ENCODE results near the gene NME7.

Gene NME7

DNA sequence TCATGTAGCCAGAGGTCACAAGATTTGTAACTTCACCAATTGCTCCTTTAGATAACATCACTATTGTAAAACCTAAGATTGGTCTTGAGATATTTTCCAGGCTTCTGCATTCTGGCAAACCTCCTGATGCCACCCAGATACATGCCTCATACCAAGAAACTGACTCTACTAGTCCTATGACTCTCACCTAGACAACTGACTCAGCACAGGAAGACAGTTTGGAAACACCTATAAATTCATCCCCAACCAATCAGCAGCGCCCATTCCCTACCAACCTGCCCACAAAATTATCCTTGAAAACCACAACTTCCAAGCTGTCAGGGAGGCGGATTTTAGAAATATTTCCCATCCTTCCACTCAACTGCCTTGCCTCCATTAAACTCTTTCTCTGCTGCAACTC lies 2.6 kb downstream of the NME7 start:
- H3K27ac ChIP-seq, result no peak overlapping the region
- ChIA-PET CTCF (interaction anchor here (0.6 kb wide), 1 partner anchor 926 kb away, joined by 3 read pairs; no protein-coding TSS in a partner anchor), POLR2A (ENCODE audit: low non-redundant PET) (no interaction called here)
- TF ChIP-seq, protein P1, sequence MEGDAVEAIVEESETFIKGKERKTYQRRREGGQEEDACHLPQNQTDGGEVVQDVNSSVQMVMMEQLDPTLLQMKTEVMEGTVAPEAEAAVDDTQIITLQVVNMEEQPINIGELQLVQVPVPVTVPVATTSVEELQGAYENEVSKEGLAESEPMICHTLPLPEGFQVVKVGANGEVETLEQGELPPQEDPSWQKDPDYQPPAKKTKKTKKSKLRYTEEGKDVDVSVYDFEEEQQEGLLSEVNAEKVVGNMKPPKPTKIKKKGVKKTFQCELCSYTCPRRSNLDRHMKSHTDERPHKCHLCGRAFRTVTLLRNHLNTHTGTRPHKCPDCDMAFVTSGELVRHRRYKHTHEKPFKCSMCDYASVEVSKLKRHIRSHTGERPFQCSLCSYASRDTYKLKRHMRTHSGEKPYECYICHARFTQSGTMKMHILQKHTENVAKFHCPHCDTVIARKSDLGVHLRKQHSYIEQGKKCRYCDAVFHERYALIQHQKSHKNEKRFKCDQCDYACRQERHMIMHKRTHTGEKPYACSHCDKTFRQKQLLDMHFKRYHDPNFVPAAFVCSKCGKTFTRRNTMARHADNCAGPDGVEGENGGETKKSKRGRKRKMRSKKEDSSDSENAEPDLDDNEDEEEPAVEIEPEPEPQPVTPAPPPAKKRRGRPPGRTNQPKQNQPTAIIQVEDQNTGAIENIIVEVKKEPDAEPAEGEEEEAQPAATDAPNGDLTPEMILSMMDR (conservative IDR thresholded peaks at IDR 0.05; ENCODE audit: low read depth), result no peak
- peak; percentile 81 for DNase-seq (ENCODE audit: low spot score)

DNA sequence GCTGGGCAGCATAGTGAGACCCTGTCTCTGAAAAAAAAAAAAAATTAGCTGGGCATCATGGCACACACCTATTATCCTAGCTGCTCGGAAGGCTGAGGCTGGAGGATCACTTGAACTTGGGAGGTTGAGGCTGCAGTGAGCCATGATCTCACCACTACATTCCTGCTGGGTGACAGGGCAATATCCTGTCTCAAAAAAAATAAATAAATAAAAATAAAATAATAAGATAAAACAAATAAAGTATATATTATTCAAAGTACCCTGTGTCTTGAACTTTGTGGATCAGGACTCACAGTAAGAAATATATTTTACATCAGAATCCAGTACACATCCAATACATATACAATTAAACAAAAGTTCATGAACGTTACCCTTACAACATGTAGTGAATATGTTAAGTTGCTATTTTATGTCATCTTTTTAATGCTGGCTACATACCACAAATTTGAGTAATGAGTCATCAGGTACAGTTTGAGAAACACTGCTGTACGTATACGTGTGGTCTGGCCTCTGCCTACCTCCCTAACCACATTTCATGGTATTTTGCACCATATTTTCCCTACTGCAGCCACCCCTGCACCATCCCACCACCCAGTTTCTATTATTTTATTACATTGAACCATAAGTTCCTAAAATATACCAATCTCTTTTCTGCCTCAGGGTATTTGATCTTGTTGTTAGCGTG lies 4.4 kb downstream of the NME7 start:
- ChIA-PET CTCF (no interaction called here), POLR2A (ENCODE audit: low non-redundant PET) (no interaction called here)
- peak; percentile 67 for DNase-seq (ENCODE audit: low spot score)
- H3K27ac ChIP-seq, result peak overlapping the region; percentile 72
- TF ChIP-seq, protein P1 (conservative IDR thresholded peaks at IDR 0.05; ENCODE audit: low read depth), result no peak

DNA sequence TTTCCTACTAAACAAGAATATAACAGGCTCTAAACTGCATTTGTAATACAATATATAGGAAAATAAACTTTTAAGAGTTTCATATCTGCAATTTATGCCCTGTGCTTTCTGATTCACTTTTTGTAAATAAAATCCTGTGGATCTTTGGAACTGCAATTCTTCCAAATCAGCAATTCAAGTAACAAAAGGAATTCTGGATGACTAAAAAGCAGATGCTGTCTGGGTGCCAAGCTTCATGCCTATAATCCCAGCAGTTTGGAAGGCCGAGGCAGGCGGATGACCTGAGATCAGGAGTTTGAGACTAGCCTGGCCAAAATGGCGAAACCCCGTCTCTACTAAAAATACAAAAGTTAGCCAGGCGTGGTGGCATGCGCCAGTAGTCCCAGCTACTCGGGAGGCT lies 6.3 kb downstream of the NME7 start:
- CTCF ChIA-PET, result no interaction called here

DNA sequence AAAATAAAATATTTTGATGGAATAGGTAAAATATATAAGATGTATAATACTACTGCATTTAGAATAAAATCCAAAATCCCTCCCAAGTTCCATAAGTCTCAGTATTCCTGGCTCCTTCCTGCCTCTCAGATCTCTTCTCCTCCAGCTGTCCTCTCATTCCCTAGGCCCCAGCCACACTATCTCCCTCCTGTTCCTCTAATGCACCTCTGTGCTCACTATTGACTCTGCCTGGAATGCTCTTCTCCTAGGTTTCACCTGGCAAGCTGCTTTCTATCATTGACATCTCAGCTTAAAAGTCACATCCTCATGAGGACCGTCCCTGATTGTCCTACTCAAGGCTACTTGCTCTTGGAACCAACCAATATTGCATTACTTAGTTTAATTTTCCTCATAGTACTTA lies 7.2 kb downstream of the NME7 start:
- TF ChIP-seq, protein P1 (conservative IDR thresholded peaks at IDR 0.05; ENCODE audit: low read depth), result no peak
- ChIA-PET POLR2A (ENCODE audit: low non-redundant PET) (no interaction called here), CTCF (interaction anchor here (0.6 kb wide), 1 partner anchor 629 kb away, joined by 4 read pairs; no protein-coding TSS in a partner anchor)
- no peak for DNase-seq (ENCODE audit: low spot score)
- H3K27ac ChIP-seq, result no peak overlapping the region

More for the DNA sequence above, 6.3 kb downstream of the NME7 start:
- POLR2A ChIA-PET (ENCODE audit: low non-redundant PET), result no interaction called here
- TF ChIP-seq, protein P1 (conservative IDR thresholded peaks at IDR 0.05; ENCODE audit: low read depth), result no peak
- peak overlapping the region; percentile 30; the same call in 1 of the 2 replicates for H3K27ac ChIP-seq
- no peak for DNase-seq (ENCODE audit: low spot score)

DNA sequence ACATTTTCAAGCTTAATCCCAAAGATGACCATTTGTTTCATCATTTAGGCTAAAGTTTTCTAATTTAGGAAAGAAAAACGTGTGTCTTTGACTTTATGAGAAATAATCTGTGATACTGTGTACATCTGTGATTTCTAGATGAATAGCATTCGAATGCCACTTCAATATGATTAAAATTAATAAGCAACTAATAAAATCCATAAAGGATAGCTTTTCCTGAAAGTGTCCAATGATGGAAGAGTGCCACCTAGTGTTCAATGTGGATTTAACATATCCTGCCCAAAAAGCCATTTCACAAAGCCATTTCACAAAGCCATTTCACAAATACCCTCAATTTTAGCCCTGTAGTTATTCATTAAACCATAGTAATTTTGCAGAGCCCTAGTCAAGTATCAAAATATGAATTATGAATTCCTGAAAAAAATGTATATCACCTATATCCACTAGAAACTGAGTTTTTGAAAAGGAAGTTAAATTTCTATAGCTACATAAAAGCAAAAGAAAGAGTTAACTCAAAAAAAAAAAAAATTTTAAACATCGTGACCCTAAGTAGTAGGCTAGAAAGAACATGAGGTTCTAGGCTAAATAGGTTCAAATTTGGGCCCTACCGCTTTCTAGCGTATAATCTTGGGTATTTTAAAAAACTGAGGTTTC lies 19.1 kb downstream of the NME7 start:
- ChIA-PET CTCF (interaction anchor here (0.5 to 3.0 kb wide), 17 partner anchors 9 to 1016 kb away, joined by 3 to 25 read pairs (median 3); no protein-coding TSS in a partner anchor), POLR2A (ENCODE audit: low non-redundant PET) (no interaction called here)
- no peak overlapping the region for H3K27ac ChIP-seq
- no peak for DNase-seq (ENCODE audit: low spot score)
- TF ChIP-seq, protein P1 (conservative IDR thresholded peaks at IDR 0.05; ENCODE audit: low read depth), result peak; percentile 82

DNA sequence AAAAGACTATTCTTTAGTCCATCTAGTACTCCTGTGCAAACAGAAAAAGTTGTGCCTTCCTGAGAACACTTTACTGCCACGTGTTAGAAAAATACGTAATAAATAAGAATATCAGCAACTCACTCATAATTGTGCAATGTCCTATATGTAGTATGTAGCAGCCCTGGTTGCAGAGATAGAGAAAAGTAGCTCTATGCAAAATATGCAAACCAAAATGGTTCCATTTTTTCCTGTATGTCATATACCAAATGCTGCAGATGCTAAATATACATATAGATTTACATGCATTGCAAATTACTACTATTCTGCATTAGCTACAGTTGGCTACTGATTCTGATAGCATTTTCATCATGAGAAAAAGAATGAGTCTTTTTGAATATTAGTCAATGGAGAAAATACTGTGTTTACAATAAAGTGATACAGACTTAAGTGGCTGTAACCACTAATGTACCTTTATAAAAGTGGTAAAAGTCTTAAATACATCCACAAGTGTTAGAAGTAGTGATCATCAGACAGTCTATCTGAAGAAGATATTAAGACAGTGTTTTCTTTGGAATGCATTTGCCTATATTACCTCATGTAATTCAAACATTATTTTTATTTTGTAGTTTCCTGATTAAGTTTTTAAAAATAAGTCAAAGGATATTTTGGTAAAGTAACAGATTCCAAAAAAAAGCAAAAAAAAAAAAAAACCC lies 19.8 kb downstream of the NME7 start:
- no peak for DNase-seq (ENCODE audit: low spot score)
- ChIA-PET POLR2A (ENCODE audit: low non-redundant PET) (no interaction called here), CTCF (interaction anchor here (0.5 to 3.0 kb wide), 17 partner anchors 10 to 1015 kb away, joined by 3 to 25 read pairs (median 4); no protein-coding TSS in a partner anchor)
- no peak overlapping the region for H3K27ac ChIP-seq
- TF ChIP-seq, protein P1 (conservative IDR thresholded peaks at IDR 0.05; ENCODE audit: low read depth), result no peak
